Left cardiac atrium (tissue), 4 donors: Measurements from ENCODE around the gene SIK2. TPM values are rescaled to one million over a fixed set of nuclear protein-coding genes. Genes with fewer than 3 reads are reported as not detected.
A peak's percentile ranks its signal among the peaks of the same experiment; 100 is the strongest.
"Not testable (repeated sequence)": the region's sequence is repeated elsewhere in the genome, so short reads cannot be mapped to it uniquely, and the experiment has no call there.

Experiments used
- ATAC-seq, 2 donors: fragments of 200-7000 bp; cut with Tn5 transposase; one replicate each; pipeline ENCODE4 v1.9.1; 2020; ENCODE audit warnings: mild to moderate bottlenecking in 2 of 2, moderate library complexity in 2 of 2
- DNase-seq: peaks from one replicate; pipeline ENCODE4 v3.0.0-alpha.2; 2020
- intact Hi-C, 2 donors: fragments of 100-400 bp; cut with DNase I; formaldehyde crosslinking; loops; one replicate each; pipeline versions ENCODE4 v1.14.1 to v1.15.1; 2022 to 2023
- total RNA-seq, 2 donors: library from RNA; stranded (reverse); fragmentation: NEBNext Ultra II Directional; extraction: Animal tissue kit (Norgen Biotek cat#: 25700); gene quantifications; one replicate each; pipeline ENCODE4 v1.2.1, GENCODE V29; 2021
- donor health status: DM: no; HTN: yes; CAD: no.
- donor health status: DM: no; HTN: yes; CAD: no; lungs with severe emphysema.
- donor health status: DM: yes; HTN: yes; CAD: no.
- donor health status: Dilated cardiomyopathy.

SIK2 gene
- total RNA-seq, 2 donors from 2014 or later: 24.3 to 51.6 TPM

GRCh38 chr11:111762981-111763643 lies 160.9 kb downstream of the SIK2 start:
- DNase-seq (no peak), ATAC-seq (no peak)
- intact Hi-C loops: no loop called here

- intact Hi-C loops: loop anchor here in 1 of 2 donors (5.0 kb wide), 1 partner anchor 32 kb away; no protein-coding TSS in a partner anchor
- DNase-seq: no peak
- ATAC-seq: no peak
These were observed 162.4 kb downstream of the SIK2 start for GRCh38 chr11:111764621-111765020.

GRCh38 chr11:111765320-111765983 lies 163.2 kb downstream of the SIK2 start:
- intact Hi-C loops: loop anchor here in 1 of 2 donors (5.0 kb wide), 1 partner anchor 33 kb away; no protein-coding TSS in a partner anchor
- DNase-seq: no peak

GRCh38 chr11:111765984-111766833 lies 164.0 kb downstream of the SIK2 start, which contains the start of gene PPP2R1B:
PPP2R1B (minus strand) TSS chr11:111766389; CDS start chr11:111766361, 28 bp downstream.
- ATAC-seq: peak; percentile 98 to 99
- intact Hi-C loops: loop anchor here in 1 of 2 donors (5.0 kb wide), 1 partner anchor 34 kb away; no protein-coding TSS in a partner anchor

More at GRCh38 chr11:111765320-111765983, 163.2 kb downstream of the SIK2 start:
- ATAC-seq: peak; percentile 46 to 60

GRCh38 chr11:111766834-111767142 lies 164.5 kb downstream of the SIK2 start:
- ATAC-seq (peak in 1 of 2 donors; percentile 51), DNase-seq (no peak)
- intact Hi-C loops: loop anchor here in 1 of 2 donors (5.0 kb wide), 1 partner anchor 34 kb away; no protein-coding TSS in a partner anchor

More at GRCh38 chr11:111765984-111766833, 164.0 kb downstream of the SIK2 start, which contains the start of gene PPP2R1B:
- DNase-seq: peak; percentile 78

- intact Hi-C loops: no loop called here
- ATAC-seq: no peak
- no peak for DNase-seq
These were observed 168.4 kb downstream of the SIK2 start for GRCh38 chr11:111770581-111771134.

- DNase-seq, ATAC-seq, intact Hi-C loops: not testable (repeated sequence)
These were observed 169.0 kb downstream of the SIK2 start for GRCh38 chr11:111771205-111771604.

GRCh38 chr11:111772535-111772934 lies 170.3 kb downstream of the SIK2 start:
- ATAC-seq (no peak), DNase-seq (no peak)
- intact Hi-C loops: no loop called here

- intact Hi-C loops: loop anchor here in 1 of 2 donors (5.0 kb wide), 2 partner anchors 67 to 173 kb away; partner anchors contain the start of gene SIK2
- ATAC-seq: peak; percentile 53 to 76
- peak; percentile 68 for DNase-seq
These were observed 172.9 kb downstream of the SIK2 start for GRCh38 chr11:111774955-111775710.

GRCh38 chr11:111776398-111777093 lies 174.3 kb downstream of the SIK2 start:
- intact Hi-C loops: loop anchor here (1.0 to 5.0 kb wide), 3 partner anchors 66 to 174 kb away; partner anchors contain the start of gene SIK2 (in 2 of the 2)
- DNase-seq (no peak), ATAC-seq (no peak)

GRCh38 chr11:111777094-111778046 lies 175.1 kb downstream of the SIK2 start:
- intact Hi-C loops: loop anchor here (1.0 to 5.0 kb wide), 3 partner anchors 65 to 175 kb away; partner anchors contain the start of gene SIK2 (in 2 of the 2)
- DNase-seq (no peak), ATAC-seq (peak; percentile 84 to 88)

GRCh38 chr11:111778047-111778558 lies 175.9 kb downstream of the SIK2 start:
- no peak for DNase-seq
- no peak for ATAC-seq
- intact Hi-C loops: loop anchor here in 1 of 2 donors (5.0 kb wide), 2 partner anchors 64 to 176 kb away; partner anchors contain the start of gene SIK2

GRCh38 chr11:111779118-111779517 lies 176.9 kb downstream of the SIK2 start:
- intact Hi-C loops: loop anchor here in 1 of 2 donors (5.0 kb wide), 2 partner anchors 63 to 177 kb away; partner anchors contain the start of gene SIK2
- DNase-seq (no peak), ATAC-seq (no peak)
